WTC11 (cell line): ENCODE data around the gene CREBBP. TPM values are rescaled to one million over a fixed set of nuclear protein-coding genes. Genes with fewer than 3 reads are reported as not detected.

Experiments
- ATAC-seq: fragments of 200-7000 bp; cut with Tn5 transposase; 2 replicates; pipeline ENCODE4 v1.10.0; 2021; ENCODE audit warnings: mild to moderate bottlenecking, moderate library complexity
- CTCF ChIA-PET: fragments of 300-600 bp; sonication (Branson Sonifier 250); formaldehyde crosslinking; loops from one replicate; lab custom pipeline; 2021; ENCODE audit warnings: antibody characterized with exemption; lab: Charles Lee
- POLR2A ChIA-PET: fragments of 350-600 bp; sonication (Branson Sonifier 250); formaldehyde crosslinking; loops from one replicate; lab custom pipeline; 2021; ENCODE audit warnings: antibody characterized with exemption; lab: Charles Lee
- DNase-seq: peaks from one replicate; pipeline ENCODE4 v3.0.0; 2021; ENCODE audit warnings: low spot score
- H3K27ac Mint-ChIP-seq: 2 replicates; pipeline ENCODE4 v1.8.0; 2021; ENCODE audit warnings: mixed read lengths
- H3K27me3 Mint-ChIP-seq: 2 replicates; pipeline ENCODE4 v1.8.0; 2021; ENCODE audit warnings: low read depth, mild to moderate bottlenecking, moderate library complexity, mixed read lengths
- H3K36me3 Mint-ChIP-seq: 2 replicates; pipeline ENCODE4 v1.8.0; 2021; ENCODE audit warnings: mixed read lengths
- H3K4me1 Mint-ChIP-seq: 2 replicates; pipeline ENCODE4 v1.8.0; 2022; ENCODE audit warnings: mixed read lengths
- H3K4me3 Mint-ChIP-seq: 2 replicates; pipeline ENCODE4 v1.8.0; 2021; ENCODE audit warnings: mild to moderate bottlenecking, moderate library complexity, mixed read lengths
- H3K9me3 Mint-ChIP-seq: 2 replicates; pipeline ENCODE4 v1.8.0; 2021; ENCODE audit warnings: mixed read lengths
- AR ChIP-seq: fragments of 250-450 bp; sonication (Bioruptor Pico); IDR thresholded peaks from 2 replicates; pipeline ENCODE4 v1.9.0; 2021; ENCODE audit warnings: mild to moderate bottlenecking
- ATF6 ChIP-seq: sonication (generic); formaldehyde crosslinking; IDR thresholded peaks from 2 replicates; pipeline ENCODE4 v1.8.1; 2023; ENCODE audit warnings: mild to moderate bottlenecking, missing genetic modification reagents
- CREM ChIP-seq: sonication (generic); formaldehyde crosslinking; IDR thresholded peaks from 2 replicates; pipeline ENCODE4 v1.8.1; 2022; ENCODE audit warnings: mild to moderate bottlenecking, missing genetic modification reagents, moderate library complexity
- GTF2I ChIP-seq: fragments of 250-450 bp; sonication (Bioruptor Pico); conservative IDR thresholded peaks from 2 replicates; pipeline ENCODE4 v1.4.0; 2021; ENCODE audit warnings: mild to moderate bottlenecking
- IRF2 ChIP-seq: sonication (generic); formaldehyde crosslinking; IDR thresholded peaks from 2 replicates; pipeline ENCODE4 v1.8.0; 2022; ENCODE audit warnings: low read depth, missing genetic modification reagents, borderline replicate concordance
- MXD4 ChIP-seq: fragments of 250-450 bp; sonication (Bioruptor Pico); IDR thresholded peaks from 2 replicates; pipeline ENCODE4 v1.8.0; 2021; ENCODE audit warnings: mild to moderate bottlenecking, moderate library complexity, borderline replicate concordance
- NFYB ChIP-seq: sonication (generic); formaldehyde crosslinking; conservative IDR thresholded peaks from 2 replicates; pipeline ENCODE4 v1.8.0; 2022; ENCODE audit warnings: low read depth, missing genetic modification reagents
- SOX15 ChIP-seq: fragments of 250-450 bp; sonication (Bioruptor Pico); IDR thresholded peaks from 2 replicates; pipeline ENCODE4 v1.9.0; 2021; ENCODE audit warnings: mild to moderate bottlenecking
- TEAD1 ChIP-seq: sonication (generic); formaldehyde crosslinking; IDR thresholded peaks from 2 replicates; pipeline ENCODE4 v1.8.0; 2022; ENCODE audit warnings: mild to moderate bottlenecking, missing genetic modification reagents
- USF1 ChIP-seq: sonication (generic); formaldehyde crosslinking; IDR thresholded peaks from 2 replicates; pipeline ENCODE4 v1.8.0; 2022; ENCODE audit warnings: mild to moderate bottlenecking, missing genetic modification reagents
- USF2 ChIP-seq: sonication (generic); formaldehyde crosslinking; IDR thresholded peaks from 2 replicates; pipeline ENCODE4 v1.8.1; 2023; ENCODE audit warnings: mild to moderate bottlenecking, missing genetic modification reagents, moderate library complexity
- ZNF232 ChIP-seq: sonication (generic); formaldehyde crosslinking; IDR thresholded peaks from 2 replicates; pipeline ENCODE4 v1.8.0; 2022; ENCODE audit warnings: mild to moderate bottlenecking, missing genetic modification reagents
- ZNF317 ChIP-seq: sonication (generic); formaldehyde crosslinking; IDR thresholded peaks from 2 replicates; pipeline ENCODE4 v1.8.1; 2023; ENCODE audit warnings: low read depth, mild to moderate bottlenecking, moderate library complexity, missing genetic modification reagents, borderline replicate concordance
- ZNF396 ChIP-seq: fragments of 250-450 bp; sonication (Bioruptor Pico); IDR thresholded peaks from 2 replicates; pipeline ENCODE4 v1.8.0; 2021; ENCODE audit warnings: mild to moderate bottlenecking, moderate library complexity, borderline replicate concordance
- ZNF425 ChIP-seq: fragments of 250-450 bp; sonication (Bioruptor Pico); conservative IDR thresholded peaks from 2 replicates; pipeline ENCODE4 v1.9.0; 2021; ENCODE audit warnings: mild to moderate bottlenecking
- ZSCAN18 ChIP-seq: fragments of 250-450 bp; sonication (Bioruptor Pico); IDR thresholded peaks from 2 replicates; pipeline ENCODE4 v2.1.2; 2022; ENCODE audit warnings: mild to moderate bottlenecking, moderate library complexity
- total RNA-seq: library from RNA; stranded (reverse); gene quantifications from 3 replicates; pipeline ENCODE4 v1.2.3, GENCODE V29; 2021

CREBBP gene
- total RNA-seq, 1 experiment from 2014 or later, result 49.6 TPM

GRCh38 chr16:3788711-3789374 lies 91.7 kb downstream of the CREBBP start:
- ATAC-seq (no peak), DNase-seq (no peak)
- no peak for TF ChIP-seq ZNF396 (CRISPR knock-in tag)
- no peak for TF ChIP-seq ZNF425 (CRISPR knock-in tag)
- TF ChIP-seq ZNF232, result no peak
- no peaks in the 10 kb centered on the region for H3K4me1 Mint-ChIP-seq
- ChIA-PET CTCF (no interaction called here), POLR2A (no interaction called here)
- H3K9me3 Mint-ChIP-seq, result no peaks in the 10 kb centered on the region
- peaks cover 27% of the 10 kb centered on the region for H3K36me3 Mint-ChIP-seq
- peak overlapping the region; percentile 58; the same call in 1 of the 2 replicates for H3K27ac Mint-ChIP-seq
- H3K27me3 Mint-ChIP-seq, result no peaks in the 10 kb centered on the region
- H3K4me3 Mint-ChIP-seq, result no peak overlapping the region

- POLR2A ChIA-PET, result no interaction called here
- no peaks in the 10 kb centered on the region for H3K27me3 Mint-ChIP-seq
- H3K9me3 Mint-ChIP-seq, result no peaks in the 10 kb centered on the region
- H3K36me3 Mint-ChIP-seq, result peaks cover 24% of the 10 kb centered on the region
- TF ChIP-seq NFYB (CRISPR knock-in tag) (no peak), AR (no peak), TEAD1 (no peak), USF1 (no peak), ZNF317 (CRISPR knock-in tag) (no peak), GTF2I (CRISPR knock-in tag) (no peak), CREM (CRISPR knock-in tag) (no peak)
- TF ChIP-seq, all 79 proteins: peak for 0
- CTCF ChIA-PET, result no interaction called here
- no peak for DNase-seq
- ATAC-seq, result no peak
- Mint-ChIP-seq H3K4me1 (no peaks in the 10 kb centered on the region), H3K27ac (no peak overlapping the region), H3K4me3 (no peak overlapping the region)
These were observed 92.4 kb downstream of the CREBBP start for GRCh38 chr16:3787924-3788661.

- H3K36me3 Mint-ChIP-seq, result peaks cover 14% of the 10 kb centered on the region
- ATAC-seq (no peak), DNase-seq (no peak)
- H3K4me3 Mint-ChIP-seq, result no peak overlapping the region
- CTCF ChIA-PET, result no interaction called here
- H3K27ac Mint-ChIP-seq, result no peak overlapping the region
- no peaks in the 10 kb centered on the region for H3K9me3 Mint-ChIP-seq
- H3K27me3 Mint-ChIP-seq, result no peaks in the 10 kb centered on the region
- no peaks in the 10 kb centered on the region for H3K4me1 Mint-ChIP-seq
- POLR2A ChIA-PET, result no interaction called here
- TF ChIP-seq USF2 (CRISPR knock-in tag), result no peak
- no peak for TF ChIP-seq MXD4 (CRISPR knock-in tag)
- TF ChIP-seq AR, result no peak
- no peak for TF ChIP-seq SOX15 (CRISPR knock-in tag)
- TF ChIP-seq IRF2 (CRISPR knock-in tag), result no peak
- no peak for TF ChIP-seq ZSCAN18 (CRISPR knock-in tag)
- TF ChIP-seq ATF6 (CRISPR knock-in tag), result no peak
These were observed 95.1 kb downstream of the CREBBP start for GRCh38 chr16:3785413-3785812.
